PC-9 (cell line): ENCODE data around the gene STX19. TPM values are rescaled to one million over a fixed set of nuclear protein-coding genes. Genes with fewer than 3 reads are reported as not detected.
"Not testable (repeated sequence)": the region's sequence is repeated elsewhere in the genome, so short reads cannot be mapped to it uniquely, and the experiment has no call there.

Source experiments
- BruUV-seq: library from RNA; stranded (reverse); fragments of 400-500 nt; replicated peaks from 2 replicates; lab custom pipeline; 2021; lab: Mats Ljungman, UMichigan
- CTCF ChIA-PET: fragments of 300-600 bp; sonication (Branson Sonifier 250); formaldehyde crosslinking; loops from one replicate; lab custom pipeline; 2022; ENCODE audit warnings: antibody characterized with exemption; lab: Charles Lee
- POLR2A ChIA-PET: fragments of 300-600 bp; sonication (Branson Sonifier 250); formaldehyde crosslinking; loops from one replicate; lab custom pipeline; 2022; ENCODE audit warnings: antibody characterized with exemption; ENCODE audit not compliant: unreplicated experiment; lab: Charles Lee
- DNase-seq, 2 experiments: peaks; one replicate each; pipeline versions ENCODE4 v3.0.0 to v3.0.0-alpha.2; 2015 to 2022; ENCODE audit warnings: mixed read lengths in 1 of 2
- H2AFZ ChIP-seq: fragments of 200-600 bp; sonication (generic); 2 replicates; pipeline ENCODE4 v1.8.1; 2017; ENCODE audit warnings: antibody characterized with exemption
- H3F3A ChIP-seq: fragments of 200-600 bp; sonication (generic); 2 replicates; pipeline ENCODE4 v1.8.1; 2017; ENCODE audit warnings: antibody characterized with exemption, mild to moderate bottlenecking, low read depth; ENCODE audit not compliant: insufficient read depth
- H3K27ac ChIP-seq: fragments of 200-600 bp; sonication (generic); 2 replicates; pipeline ENCODE4 v1.6.1; 2016; ENCODE audit warnings: mixed run types
- H3K27me3 ChIP-seq: fragments of 200-600 bp; sonication (generic); 2 replicates; pipeline ENCODE4 v1.6.1; 2016; ENCODE audit warnings: low read depth, mixed run types; ENCODE audit not compliant: insufficient read depth
- H3K36me3 ChIP-seq: fragments of 200-600 bp; sonication (generic); 2 replicates; pipeline ENCODE4 v1.6.1; 2016; ENCODE audit warnings: low read depth, mixed run types
- H3K4me1 ChIP-seq: fragments of 200-600 bp; sonication (generic); replicated peaks from 2 replicates; pipeline ENCODE4 v1.6.1; 2016; ENCODE audit warnings: mixed run types; ENCODE audit not compliant: insufficient read depth
- H3K4me2 ChIP-seq: fragments of 200-600 bp; sonication (generic); 2 replicates; pipeline ENCODE4 v1.6.1; 2017; ENCODE audit warnings: mixed run types
- H3K4me3 ChIP-seq: fragments of 200-600 bp; sonication (generic); 2 replicates; pipeline ENCODE4 v1.6.1; 2016; ENCODE audit warnings: mixed run types
- H3K79me2 ChIP-seq: fragments of 200-600 bp; sonication (generic); 2 replicates; pipeline ENCODE4 v1.6.1; 2017; ENCODE audit warnings: low read depth, mixed run types
- H3K9me2 ChIP-seq: fragments of 200-600 bp; sonication (generic); 2 replicates; pipeline ENCODE4 v1.8.1; 2017; ENCODE audit warnings: mild to moderate bottlenecking; ENCODE audit not compliant: insufficient read depth
- H3K9me3 ChIP-seq: fragments of 200-600 bp; sonication (generic); 2 replicates; pipeline ENCODE4 v1.8.1; 2016; ENCODE audit warnings: low read depth; ENCODE audit not compliant: insufficient read depth
- H4K20me1 ChIP-seq: fragments of 200-600 bp; sonication (generic); 2 replicates; pipeline ENCODE4 v1.8.1; 2017; ENCODE audit not compliant: insufficient read depth
- CTCF ChIP-seq: fragments of 200-600 bp; sonication (generic); conservative IDR thresholded peaks from 2 replicates; pipeline ENCODE4 v1.6.1; 2017; ENCODE audit warnings: mixed run types, antibody characterized with exemption, mild to moderate bottlenecking, moderate library complexity
- EZH2 ChIP-seq: fragments of 200-600 bp; sonication (generic); IDR thresholded peaks from 2 replicates; pipeline ENCODE4 v1.8.0; 2017; ENCODE audit warnings: antibody characterized with exemption, low read depth
- intact Hi-C: fragments of 100-400 bp; cut with micrococcal nuclease; formaldehyde crosslinking; loops from one replicate; pipeline ENCODE4 v1.10.0; 2022; ENCODE audit not compliant: unreplicated experiment
- total RNA-seq: library from RNA; stranded (reverse); gene quantifications from 2 replicates; pipeline ENCODE4 v1.2.3, GENCODE V29; 2021

The STX19 gene
- total RNA-seq, 1 experiment from 2014 or later = 5.5 TPM

GRCh38 chr3:93973131-93974126 lies 55.0 kb downstream of the STX19 start, which contains the start of gene PROS1:
PROS1 (minus strand) TSS chr3:93973896; CDS start chr3:93973749, 147 bp downstream.
- ChIA-PET POLR2A (interaction anchor here (0.6 kb wide), 1 partner anchor 55 kb away, joined by 3 read pairs; the partner anchor contains the start of gene STX19), CTCF (no interaction called here)
- H3K27ac ChIP-seq = no peak within 1 kb of the TSS
- H3K36me3 ChIP-seq = no peaks in the 10 kb centered on the region
- peak within 1 kb of the TSS; percentile 93 for H3K4me2 ChIP-seq
- no peaks in the 10 kb centered on the region for H3K9me2 ChIP-seq
- TF ChIP-seq EZH2 (no peak), CTCF (no peak)
- H3K4me1 ChIP-seq = peaks cover 5% of the 10 kb centered on the region; the same call in 1 of the 2 replicates
- H2AFZ ChIP-seq = peak within 1 kb of the TSS; percentile 92
- no TSS peak for BruUV-seq
- intact Hi-C loops = no loop called here
- peak; percentile 42 to 55 for DNase-seq
- H3K27me3 ChIP-seq = no peaks in the 10 kb centered on the region
- H3K4me3 ChIP-seq = peak within 1 kb of the TSS; percentile 60
- no peaks in the 10 kb centered on the region for H3K9me3 ChIP-seq
- no peaks in the 10 kb centered on the region for H4K20me1 ChIP-seq
- peaks cover 7% of the 10 kb centered on the region; the same call in 1 of the 2 replicates for H3F3A ChIP-seq
- H3K79me2 ChIP-seq = no peaks in the 10 kb centered on the region

GRCh38 chr3:93969997-93970396 lies 58.4 kb downstream of the STX19 start:
- Histone ChIP-seq H4K20me1 (no peaks in the 10 kb centered on the region), H3F3A (peaks cover 7% of the 10 kb centered on the region; the same call in 1 of the 2 replicates), H3K4me3 (no peak overlapping the region), H2AFZ (no peak overlapping the region), H3K4me1 (peaks cover 5% of the 10 kb centered on the region; the same call in 1 of the 2 replicates), H3K9me3 (no peaks in the 10 kb centered on the region), H3K9me2 (no peaks in the 10 kb centered on the region), H3K27me3 (peaks cover under 1% of the 10 kb centered on the region; the same call in 1 of the 2 replicates), H3K36me3 (no peaks in the 10 kb centered on the region), H3K79me2 (no peaks in the 10 kb centered on the region), H3K4me2 (no peak overlapping the region), H3K27ac (no peak overlapping the region)
- CTCF ChIA-PET = no interaction called here
- intact Hi-C loops = no loop called here
- POLR2A ChIA-PET = interaction anchor here (0.6 kb wide), 1 partner anchor 19 kb away, joined by 3 read pairs; no protein-coding TSS in a partner anchor
- BruUV-seq = no TSS peak
- TF ChIP-seq EZH2 = no peak
- no peak for TF ChIP-seq CTCF
- no peak for DNase-seq

- H3K27me3 ChIP-seq = peaks cover 6% of the 10 kb centered on the region; the same call in 1 of the 2 replicates
- no peak overlapping the region for H2AFZ ChIP-seq
- H3K4me3 ChIP-seq = no peak overlapping the region
- peaks cover 7% of the 10 kb centered on the region; the same call in 1 of the 2 replicates for H3F3A ChIP-seq
- TF ChIP-seq EZH2 (no peak), CTCF (no peak)
- H3K4me2 ChIP-seq = no peak overlapping the region
- no peaks in the 10 kb centered on the region for H3K79me2 ChIP-seq
- peak in 1 of 2 experiments; percentile 45 for DNase-seq
- no peaks in the 10 kb centered on the region for H3K9me2 ChIP-seq
- H3K27ac ChIP-seq = no peak overlapping the region
- peaks cover 5% of the 10 kb centered on the region; the same call in 1 of the 2 replicates for H3K4me1 ChIP-seq
- H3K36me3 ChIP-seq = no peaks in the 10 kb centered on the region
- no TSS peak for BruUV-seq
- intact Hi-C loops = no loop called here
- no peaks in the 10 kb centered on the region for H3K9me3 ChIP-seq
- CTCF ChIA-PET = no interaction called here
- POLR2A ChIA-PET = interaction anchor here (0.6 kb wide), 2 partner anchors 11 to 18 kb away, joined by 3 read pairs; partner anchors contain the start of gene ARL13B
- no peaks in the 10 kb centered on the region for H4K20me1 ChIP-seq
These were observed 59.0 kb downstream of the STX19 start for GRCh38 chr3:93969443-93969842.

- H3K9me2 ChIP-seq, H3K4me2 ChIP-seq, H3F3A ChIP-seq, DNase-seq, H4K20me1 ChIP-seq, H3K79me2 ChIP-seq, CTCF ChIA-PET, H3K4me3 ChIP-seq, POLR2A ChIA-PET, intact Hi-C loops, H2AFZ ChIP-seq, BruUV-seq, H3K36me3 ChIP-seq, H3K9me3 ChIP-seq, H3K4me1 ChIP-seq, H3K27ac ChIP-seq: not testable (repeated sequence)
- H3K27me3 ChIP-seq = peaks cover 32% of the 10 kb centered on the region; the same call in 1 of the 2 replicates
These were observed 63.3 kb downstream of the STX19 start for GRCh38 chr3:93965106-93965505.
